Measurements from ENCODE around the gene LYSET. TPM values are rescaled to one million over a fixed set of nuclear protein-coding genes. Genes with fewer than 3 reads are reported as not detected.
"Not testable (repeated sequence)": the region's sequence is repeated elsewhere in the genome, so short reads cannot be mapped to it uniquely, and the experiment has no call there.

The LYSET gene, protein sequence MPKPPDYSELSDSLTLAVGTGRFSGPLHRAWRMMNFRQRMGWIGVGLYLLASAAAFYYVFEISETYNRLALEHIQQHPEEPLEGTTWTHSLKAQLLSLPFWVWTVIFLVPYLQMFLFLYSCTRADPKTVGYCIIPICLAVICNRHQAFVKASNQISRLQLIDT
- polyA plus RNA-seq (2011; rRNA removed), result 6.8 and 12.8 TPM in 2 replicates
- polyA minus RNA-seq (2011; rRNA and poly(A)+ RNA removed), result 1.9 and 3.7 TPM in 2 replicates

- ChIA-PET CTCF (interaction anchor here (0.5 to 1.3 kb wide), 8 partner anchors 10 to 646 kb away, joined by 3 to 5 read pairs (median 4); partner anchors contain the start of genes GON7 and UBR7), POLR2A (interaction anchor here (0.5 kb wide), 1 partner anchor 312 kb away, joined by 5 read pairs; no protein-coding TSS in a partner anchor)
- H3K27me3 ChIP-seq (ENCODE audit: control insufficient read depth, insufficient read depth, low read length), result no peaks in the 10 kb centered on the region
- no peaks in the 10 kb centered on the region; the same call in none of the 2 replicates for H3K36me3 ChIP-seq (ENCODE audit: control insufficient read depth, insufficient read depth, low read length)
- H3K4me3 ChIP-seq (ENCODE audit: low read depth, low read length), result peak within 1 kb of the TSS; percentile 99
- DNase-seq (ENCODE audit: low read depth), result no peak
- TF ChIP-seq, protein P1, sequence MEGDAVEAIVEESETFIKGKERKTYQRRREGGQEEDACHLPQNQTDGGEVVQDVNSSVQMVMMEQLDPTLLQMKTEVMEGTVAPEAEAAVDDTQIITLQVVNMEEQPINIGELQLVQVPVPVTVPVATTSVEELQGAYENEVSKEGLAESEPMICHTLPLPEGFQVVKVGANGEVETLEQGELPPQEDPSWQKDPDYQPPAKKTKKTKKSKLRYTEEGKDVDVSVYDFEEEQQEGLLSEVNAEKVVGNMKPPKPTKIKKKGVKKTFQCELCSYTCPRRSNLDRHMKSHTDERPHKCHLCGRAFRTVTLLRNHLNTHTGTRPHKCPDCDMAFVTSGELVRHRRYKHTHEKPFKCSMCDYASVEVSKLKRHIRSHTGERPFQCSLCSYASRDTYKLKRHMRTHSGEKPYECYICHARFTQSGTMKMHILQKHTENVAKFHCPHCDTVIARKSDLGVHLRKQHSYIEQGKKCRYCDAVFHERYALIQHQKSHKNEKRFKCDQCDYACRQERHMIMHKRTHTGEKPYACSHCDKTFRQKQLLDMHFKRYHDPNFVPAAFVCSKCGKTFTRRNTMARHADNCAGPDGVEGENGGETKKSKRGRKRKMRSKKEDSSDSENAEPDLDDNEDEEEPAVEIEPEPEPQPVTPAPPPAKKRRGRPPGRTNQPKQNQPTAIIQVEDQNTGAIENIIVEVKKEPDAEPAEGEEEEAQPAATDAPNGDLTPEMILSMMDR (IDR thresholded peaks at IDR 0.05; ENCODE audit: insufficient read depth, low read depth, low read length), result no peak
Observed at GRCh38 chr14:93184391-93185348, at the start of gene LYSET, which contains the start of gene MOAP1. Gene LYSET, plus strand, starts transcription at chr14:93185317. Its CDS starts 89 bp downstream, at chr14:93185406. Gene MOAP1, minus strand, starts transcription at chr14:93184897. Its CDS starts 655 bp downstream, at chr14:93184242.

DNA sequence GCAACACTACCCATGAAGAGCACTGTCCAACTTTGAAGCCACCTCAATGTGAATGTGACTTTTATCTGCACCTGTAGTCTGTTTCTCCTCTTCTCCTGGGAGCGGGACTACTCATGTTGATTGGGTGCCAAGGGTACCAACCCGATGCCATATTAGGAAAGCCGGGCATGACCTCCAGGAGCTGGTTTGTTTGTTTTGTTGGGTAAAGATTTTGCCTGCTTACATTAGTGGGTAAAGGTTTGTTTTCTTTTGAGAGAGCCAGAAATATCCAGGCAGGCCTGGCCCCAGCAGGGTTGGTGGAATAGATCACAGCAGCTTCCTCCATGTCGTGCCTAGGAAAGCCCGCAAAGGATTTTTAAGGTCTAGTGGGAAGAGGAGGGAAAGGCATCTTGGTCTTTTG is 49.7 kb upstream of the LYSET start:
- Histone ChIP-seq H3K36me3 (ENCODE audit: control insufficient read depth, insufficient read depth, low read length) (no peaks in the 10 kb centered on the region), H3K27me3 (ENCODE audit: control insufficient read depth, insufficient read depth, low read length) (peaks cover 3% of the 10 kb centered on the region; the same call in 1 of the 2 replicates), H3K4me3 (ENCODE audit: low read depth, low read length) (no peak overlapping the region)
- TF ChIP-seq, protein P1 (IDR thresholded peaks at IDR 0.05; ENCODE audit: insufficient read depth, low read depth, low read length), result no peak
- no peak for DNase-seq (ENCODE audit: low read depth)
- ChIA-PET CTCF (interaction anchor here (4.8 kb wide), 2 partner anchors 22 to 183 kb away, joined by 26 to 41 read pairs; partner anchors contain the start of gene ITPK1), POLR2A (no interaction called here)

DNA sequence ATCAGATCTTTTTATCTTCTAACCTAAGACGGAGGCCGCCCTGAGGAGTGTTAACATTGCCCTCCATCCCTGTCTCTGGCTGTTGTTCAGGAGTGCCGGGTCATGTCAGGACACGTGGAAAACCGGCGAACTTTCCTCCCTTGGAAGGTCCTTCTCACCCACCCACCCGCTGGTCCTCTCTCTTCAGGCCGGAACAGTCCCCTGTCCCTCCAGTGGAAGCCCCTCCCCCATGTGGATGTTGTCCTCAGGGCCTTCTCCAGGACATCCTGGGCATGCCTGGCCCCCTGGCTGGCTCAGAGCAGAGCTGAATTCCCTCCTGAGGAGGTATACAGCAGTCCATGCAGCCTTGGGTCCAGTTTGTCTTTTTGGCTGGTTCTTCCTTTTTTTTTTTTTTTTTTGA is 49.1 kb upstream of the LYSET start:
- Histone ChIP-seq H3K4me3 (ENCODE audit: low read depth, low read length) (no peak overlapping the region), H3K36me3 (ENCODE audit: control insufficient read depth, insufficient read depth, low read length) (no peaks in the 10 kb centered on the region), H3K27me3 (ENCODE audit: control insufficient read depth, insufficient read depth, low read length) (peaks cover 3% of the 10 kb centered on the region; the same call in 1 of the 2 replicates)
- TF ChIP-seq, protein P1 (IDR thresholded peaks at IDR 0.05; ENCODE audit: insufficient read depth, low read depth, low read length), result no peak
- ChIA-PET CTCF (interaction anchor here (4.8 kb wide), 2 partner anchors 22 to 184 kb away, joined by 26 to 41 read pairs; partner anchors contain the start of gene ITPK1), POLR2A (no interaction called here)
- DNase-seq (ENCODE audit: low read depth), result no peak

DNA sequence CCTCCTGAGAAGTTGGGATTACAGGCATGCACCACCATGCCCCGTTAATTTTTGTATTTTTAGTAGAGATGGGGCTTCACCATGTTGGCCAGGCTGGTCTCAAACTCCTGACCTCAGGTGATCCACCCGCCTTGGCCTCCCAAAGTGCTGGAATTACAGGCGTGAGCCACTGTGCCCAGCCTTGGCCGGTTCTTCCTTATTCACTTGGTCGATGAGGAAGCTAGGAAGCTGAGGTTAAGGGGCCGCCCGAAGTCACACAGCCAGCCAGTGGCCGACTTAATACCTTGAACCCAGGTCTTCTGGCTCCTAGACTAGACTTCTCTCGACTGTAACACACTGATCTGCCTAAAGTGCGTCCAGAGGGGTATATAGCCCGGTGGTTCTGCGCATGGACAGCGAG is 48.6 kb upstream of the LYSET start:
- DNase-seq (ENCODE audit: low read depth); H3K36me3 ChIP-seq (ENCODE audit: control insufficient read depth, insufficient read depth, low read length); H3K27me3 ChIP-seq (ENCODE audit: control insufficient read depth, insufficient read depth, low read length); H3K4me3 ChIP-seq (ENCODE audit: low read depth, low read length); POLR2A ChIA-PET: not testable (repeated sequence)
- CTCF ChIA-PET, result interaction anchor here (1.9 to 4.8 kb wide), 3 partner anchors 23 to 185 kb away, joined by 4 to 41 read pairs (median 26); partner anchors contain the start of gene ITPK1

DNA sequence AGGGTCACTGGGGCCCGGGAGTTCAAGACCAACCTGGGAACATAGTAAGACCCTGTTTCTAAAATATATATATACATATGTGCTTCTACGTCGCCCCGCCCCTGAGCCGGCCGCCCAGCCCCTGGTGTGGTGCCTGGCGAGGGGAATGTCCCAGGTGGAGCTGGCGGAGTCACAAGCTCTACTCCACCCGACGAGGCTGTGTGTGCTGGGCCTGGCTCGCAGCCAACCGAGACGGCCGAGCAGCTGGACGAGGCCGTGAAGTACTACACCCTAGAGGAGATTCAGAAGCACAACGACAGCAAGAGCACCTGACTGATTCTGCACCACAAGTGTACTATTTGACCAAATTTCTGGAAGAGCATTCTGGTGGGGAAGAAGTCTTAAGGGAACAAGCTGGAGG is 47.3 kb upstream of the LYSET start:
- TF ChIP-seq, protein P1 (IDR thresholded peaks at IDR 0.05; ENCODE audit: insufficient read depth, low read depth, low read length), result no peak
- POLR2A ChIA-PET, result no interaction called here

More for the DNA sequence above, 47.3 kb upstream of the LYSET start:
- H3K4me3 ChIP-seq (ENCODE audit: low read depth, low read length), result no peak overlapping the region
- H3K36me3 ChIP-seq (ENCODE audit: control insufficient read depth, insufficient read depth, low read length), result no peaks in the 10 kb centered on the region
- H3K27me3 ChIP-seq (ENCODE audit: control insufficient read depth, insufficient read depth, low read length), result peaks cover 3% of the 10 kb centered on the region; the same call in 1 of the 2 replicates
- no peak for DNase-seq (ENCODE audit: low read depth)
- CTCF ChIA-PET, result interaction anchor here (0.9 to 4.8 kb wide), 4 partner anchors 21 to 184 kb away, joined by 4 to 54 read pairs (median 22); partner anchors contain the start of gene ITPK1

Data from BJ (cell line).